Bronchial epithelial cell (primary cell): ENCODE measurements around the gene DDX50. TPM values are rescaled to one million over a fixed set of nuclear protein-coding genes. Genes with fewer than 3 reads are reported as not detected.

Experiments
- DNase-seq: peaks from one replicate; pipeline ENCODE4 v3.0.0-alpha.2; 2010; ENCODE audit warnings: low read depth
- FAIRE-seq: peaks from 2 replicates; lab custom pipeline; 2011; peaks lifted over from hg19 to GRCh38; lab: Jason Lieb, UNC
- H3K27me3 ChIP-seq: 2 replicates; pipeline ENCODE4 v1.5.1; 2011; ENCODE audit warnings: low read length; ENCODE audit not compliant: control insufficient read depth, insufficient read depth
- H3K36me3 ChIP-seq: 2 replicates; pipeline ENCODE4 v1.5.1; 2011; ENCODE audit warnings: low read length; ENCODE audit not compliant: control insufficient read depth, insufficient read depth
- H3K4me3 ChIP-seq: 2 replicates; pipeline ENCODE4 v1.5.1; 2011; ENCODE audit warnings: mild to moderate bottlenecking, low read depth, low read length, control low read depth
- total RNA-seq: library from RNA; depleted of rRNA; stranded (reverse); fragments of >200 nt; gene quantifications from 2 replicates; pipeline ENCODE4 v1.2.1, GENCODE V29; 2014
- TF ChIP-seq, protein P1 (sequence below): IDR thresholded peaks from 2 replicates; pipeline ENCODE4 v1.5.1; 2011; ENCODE audit warnings: mild to moderate bottlenecking, moderate library complexity, low read length, control low read depth, inconsistent platforms; ENCODE audit not compliant: insufficient read depth, severe bottlenecking

The DDX50 gene
- total RNA-seq, 1 donor from 2014 or later, result 73.7 TPM

GRCh38 chr10:68869623-68870022 is 31.5 kb upstream of the DDX50 start:
- TF ChIP-seq, protein P1, sequence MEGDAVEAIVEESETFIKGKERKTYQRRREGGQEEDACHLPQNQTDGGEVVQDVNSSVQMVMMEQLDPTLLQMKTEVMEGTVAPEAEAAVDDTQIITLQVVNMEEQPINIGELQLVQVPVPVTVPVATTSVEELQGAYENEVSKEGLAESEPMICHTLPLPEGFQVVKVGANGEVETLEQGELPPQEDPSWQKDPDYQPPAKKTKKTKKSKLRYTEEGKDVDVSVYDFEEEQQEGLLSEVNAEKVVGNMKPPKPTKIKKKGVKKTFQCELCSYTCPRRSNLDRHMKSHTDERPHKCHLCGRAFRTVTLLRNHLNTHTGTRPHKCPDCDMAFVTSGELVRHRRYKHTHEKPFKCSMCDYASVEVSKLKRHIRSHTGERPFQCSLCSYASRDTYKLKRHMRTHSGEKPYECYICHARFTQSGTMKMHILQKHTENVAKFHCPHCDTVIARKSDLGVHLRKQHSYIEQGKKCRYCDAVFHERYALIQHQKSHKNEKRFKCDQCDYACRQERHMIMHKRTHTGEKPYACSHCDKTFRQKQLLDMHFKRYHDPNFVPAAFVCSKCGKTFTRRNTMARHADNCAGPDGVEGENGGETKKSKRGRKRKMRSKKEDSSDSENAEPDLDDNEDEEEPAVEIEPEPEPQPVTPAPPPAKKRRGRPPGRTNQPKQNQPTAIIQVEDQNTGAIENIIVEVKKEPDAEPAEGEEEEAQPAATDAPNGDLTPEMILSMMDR, result no peak
- H3K36me3 ChIP-seq, result no peaks in the 10 kb centered on the region
- H3K27me3 ChIP-seq, result no peaks in the 10 kb centered on the region
- DNase-seq (no peak), FAIRE-seq (no peak)
- H3K4me3 ChIP-seq, result no peak overlapping the region

DNA sequence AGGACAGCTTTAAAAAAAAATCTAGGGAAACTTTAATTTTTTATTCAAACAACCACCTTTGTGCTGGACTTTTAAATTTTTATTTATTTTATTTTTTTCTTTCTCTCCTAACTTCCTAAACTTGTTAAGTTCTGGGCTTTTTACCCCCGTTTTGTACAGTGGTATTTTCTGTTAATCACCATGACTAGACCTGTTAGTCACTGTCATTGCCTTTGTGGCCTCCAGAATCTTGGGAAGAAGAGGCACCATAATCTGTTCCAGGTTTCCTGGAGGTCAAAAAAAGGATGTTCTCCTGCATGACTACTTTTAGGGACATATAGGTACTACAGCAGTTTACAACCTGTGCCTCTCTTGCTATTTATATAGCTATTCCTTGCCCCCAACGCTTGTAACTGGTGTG is 31.1 kb upstream of the DDX50 start:
- Histone ChIP-seq H3K36me3 (no peaks in the 10 kb centered on the region), H3K4me3 (no peak overlapping the region), H3K27me3 (no peaks in the 10 kb centered on the region)
- TF ChIP-seq, protein P1, result no peak
- DNase-seq (no peak), FAIRE-seq (no peak)

- Histone ChIP-seq H3K4me3 (no peak overlapping the region), H3K27me3 (no peaks in the 10 kb centered on the region), H3K36me3 (no peaks in the 10 kb centered on the region)
- FAIRE-seq (no peak), DNase-seq (no peak)
- TF ChIP-seq, protein P1, result no peak
Measured at GRCh38 chr10:68870545-68871104, 30.5 kb upstream of the DDX50 start.

DNA sequence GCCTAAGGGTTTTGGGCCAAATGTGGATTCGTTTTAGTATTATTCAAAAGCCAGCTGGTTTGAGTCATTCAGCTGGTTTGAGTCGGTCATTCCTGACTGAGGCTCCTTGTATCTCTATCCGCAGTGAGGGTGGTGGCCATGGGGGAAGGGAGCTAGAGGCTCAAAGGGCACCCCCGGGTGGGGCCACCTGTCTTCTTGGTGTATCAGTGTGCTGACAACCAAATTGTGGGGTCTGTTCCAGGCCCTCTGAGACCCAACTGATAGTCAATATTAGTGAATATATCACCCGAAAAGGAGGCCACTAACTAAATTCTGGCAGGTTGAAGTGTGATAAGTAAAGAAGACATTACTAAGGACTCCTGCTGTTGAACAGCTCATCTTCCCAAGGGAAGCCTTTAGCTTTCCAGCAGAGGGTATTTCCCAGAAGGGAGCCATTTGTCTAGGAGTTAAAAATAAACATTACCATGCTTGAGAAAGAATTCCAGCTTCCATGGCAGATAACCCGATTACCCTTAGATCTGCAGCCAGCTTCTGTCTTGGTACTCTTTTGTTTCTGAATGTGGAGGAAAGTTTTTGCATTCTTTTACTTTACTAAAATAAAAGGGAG is 29.9 kb upstream of the DDX50 start:
- DNase-seq, result peak; percentile 2
- no peak for FAIRE-seq
- H3K27me3 ChIP-seq, result no peaks in the 10 kb centered on the region
- H3K36me3 ChIP-seq, result no peaks in the 10 kb centered on the region
- H3K4me3 ChIP-seq, result no peak overlapping the region
- TF ChIP-seq, protein P1, result no peak

- FAIRE-seq, result no peak
- Histone ChIP-seq H3K36me3 (no peaks in the 10 kb centered on the region), H3K4me3 (no peak overlapping the region), H3K27me3 (no peaks in the 10 kb centered on the region)
- DNase-seq, result peak; percentile 29
- TF ChIP-seq, protein P1, result no peak
Measured at GRCh38 chr10:68871731-68872342, 29.3 kb upstream of the DDX50 start.
